Small intestine (tissue), 7 donors: Measurements from ENCODE around the gene SLC29A1. TPM values are rescaled to one million over a fixed set of nuclear protein-coding genes. Genes with fewer than 3 reads are reported as not detected.

ENCODE experiments used
- DNase-seq, 2 donors: peaks; one replicate each; pipeline versions ENCODE4 v3.0.0 to v3.0.0-alpha.2; 2013
- FAIRE-seq: peaks from 2 replicates; lab custom pipeline; 2012; peaks lifted over from hg19 to GRCh38; lab: Jason Lieb, UNC
- H3K27ac ChIP-seq, 3 donors: one replicate each; pipeline ENCODE4 v1.5.1; 2013; ENCODE audit warnings: low read length in 2 of 3, mild to moderate bottlenecking in 2 of 3, control low read depth in 1 of 3, inconsistent platforms in 1 of 3, low read depth in 1 of 3, moderate library complexity in 1 of 3
- H3K27me3 ChIP-seq, 3 donors: one replicate each; pipeline ENCODE4 v1.6.1; 2013; ENCODE audit warnings: low read length in 3 of 3, inconsistent platforms in 1 of 3; ENCODE audit not compliant: control insufficient read depth in 3 of 3, insufficient read depth in 3 of 3
- H3K36me3 ChIP-seq, 3 donors: one replicate each; pipeline ENCODE4 v1.6.1; 2013; ENCODE audit warnings: low read length in 3 of 3, inconsistent platforms in 1 of 3, low read depth in 1 of 3, mild to moderate bottlenecking in 1 of 3, moderate library complexity in 1 of 3; ENCODE audit not compliant: control insufficient read depth in 3 of 3, insufficient read depth in 2 of 3
- H3K4me1 ChIP-seq, 3 donors: one replicate each; pipeline ENCODE4 v1.6.1; 2013; ENCODE audit warnings: low read length in 2 of 3, inconsistent platforms in 1 of 3, low read depth in 1 of 3, mild to moderate bottlenecking in 1 of 3, moderate library complexity in 1 of 3; ENCODE audit not compliant: control insufficient read depth in 3 of 3, insufficient read depth in 2 of 3
- H3K4me3 ChIP-seq, 3 donors: one replicate each; pipeline ENCODE4 v1.5.1; 2013; ENCODE audit warnings: low read length in 3 of 3, control low read depth in 1 of 3, inconsistent platforms in 1 of 3, low read depth in 1 of 3, mild to moderate bottlenecking in 1 of 3, moderate library complexity in 1 of 3
- H3K9me3 ChIP-seq, 2 donors: one replicate each; pipeline ENCODE4 v1.6.1; 2013; ENCODE audit warnings: low read depth in 1 of 2, low read length in 1 of 2; ENCODE audit not compliant: control insufficient read depth in 2 of 2, insufficient read depth in 1 of 2
- WGBS, 3 donors: extraction: QIAGEN DNeasy Blood & Tissue Kit; methylation state at CpG; one replicate each; pipeline ENCODE4 v1.1.7; 2013; 5-methylcytosine and 5-hydroxymethylcytosine counted together
- polyA plus RNA-seq, 4 donors: library from polyadenylated mRNA; stranded (reverse) in 3 of 4; unstranded in 1 of 4; fragments of 200-250 nt in 3 of 4; fragments of 120-200 nt in 1 of 4; gene quantifications; one replicate each; pipeline versions ENCODE4 v1.2.1 to v1.2.3, GENCODE V29; 2013
- donor health status: healthy with polysubstance abuse.
- donor health status: control.
- donor health status: control.
- donor health status: Bipolar disorder and iron deficiency.
- donor health status: healthy.

Gene SLC29A1
- polyA plus RNA-seq, 4 donors = 2.4 to 38.0 (median 13.6) TPM

GRCh38 chr6:44250067-44250717 is 26.8 kb downstream of the SLC29A1 start:
- H3K36me3 ChIP-seq = peaks cover 19 to 53% (median 25%) of the 10 kb centered on the region in 3 donors
- DNase-seq (no peak), FAIRE-seq (no peak)
- peaks cover 0 to 20% (median 5%) of the 10 kb centered on the region in 3 donors for H3K4me1 ChIP-seq
- no peak overlapping the region for H3K4me3 ChIP-seq
- 56 to 67% (median 61%) methylated on average over 6 of the region's 6 CpGs for WGBS, 3 donors
- H3K27ac ChIP-seq = no peak overlapping the region
- H3K9me3 ChIP-seq = no peaks in the 10 kb centered on the region
- H3K27me3 ChIP-seq = no peaks in the 10 kb centered on the region

- H3K4me1 ChIP-seq = peaks cover 0 to 22% (median 5%) of the 10 kb centered on the region in 3 donors
- peaks cover 19 to 56% (median 25%) of the 10 kb centered on the region in 3 donors for H3K36me3 ChIP-seq
- H3K9me3 ChIP-seq = no peaks in the 10 kb centered on the region
- H3K27ac ChIP-seq = no peak overlapping the region
- no peak overlapping the region for H3K4me3 ChIP-seq
- 67 to 71% (median 69%) methylated on average over 3 of the region's 3 CpGs for WGBS, 3 donors
- DNase-seq = no peak
- FAIRE-seq = no peak
- no peaks in the 10 kb centered on the region for H3K27me3 ChIP-seq
These were observed 27.3 kb downstream of the SLC29A1 start for GRCh38 chr6:44250718-44251123.

GRCh38 chr6:44251576-44252524 is 28.5 kb downstream of the SLC29A1 start:
- H3K27ac ChIP-seq = no peak overlapping the region
- peaks cover 19 to 61% (median 25%) of the 10 kb centered on the region in 3 donors for H3K36me3 ChIP-seq
- H3K9me3 ChIP-seq = no peaks in the 10 kb centered on the region
- no peaks in the 10 kb centered on the region for H3K27me3 ChIP-seq
- DNase-seq (no peak), FAIRE-seq (no peak)
- peaks cover 2 to 28% (median 5%) of the 10 kb centered on the region in 3 donors for H3K4me1 ChIP-seq
- H3K4me3 ChIP-seq = no peak overlapping the region
- whole genome bisulfite sequencing, 3 donors = 84 to 91% (median 84%) methylated on average over 14 of the region's 14 CpGs

- Histone ChIP-seq H3K4me3 (no peak overlapping the region), H3K36me3 (peaks cover 19 to 60% (median 25%) of the 10 kb centered on the region in 3 donors), H3K27me3 (no peaks in the 10 kb centered on the region), H3K27ac (no peak overlapping the region), H3K9me3 (no peaks in the 10 kb centered on the region), H3K4me1 (peaks cover 2 to 29% (median 5%) of the 10 kb centered on the region in 3 donors)
- no peak for FAIRE-seq
- 62 to 66% (median 63%) methylated on average over 10 of the region's 10 CpGs for WGBS, 3 donors
- peak; percentile 57 to 62 for DNase-seq
These were observed 30.1 kb downstream of the SLC29A1 start for GRCh38 chr6:44253307-44254101.

GRCh38 chr6:44254191-44255104 is 31.1 kb downstream of the SLC29A1 start:
- Histone ChIP-seq H3K36me3 (peaks cover 22 to 62% (median 25%) of the 10 kb centered on the region in 3 donors), H3K4me3 (no peak overlapping the region), H3K9me3 (no peaks in the 10 kb centered on the region), H3K27ac (no peak overlapping the region), H3K4me1 (peaks cover 0 to 21% (median 2%) of the 10 kb centered on the region in 3 donors), H3K27me3 (no peaks in the 10 kb centered on the region)
- FAIRE-seq (no peak), DNase-seq (no peak)
- 66 to 82% (median 72%) methylated on average over 12 of the region's 12 CpGs for WGBS, 3 donors

GRCh38 chr6:44255105-44255808 is 31.9 kb downstream of the SLC29A1 start:
- peak overlapping the region in 1 of 3 donors; percentile 2 for H3K27ac ChIP-seq
- no peak for FAIRE-seq
- no peak for DNase-seq
- no peaks in the 10 kb centered on the region for H3K9me3 ChIP-seq
- H3K36me3 ChIP-seq = peaks cover 20 to 68% (median 21%) of the 10 kb centered on the region in 3 donors
- no peaks in the 10 kb centered on the region for H3K27me3 ChIP-seq
- peaks cover 0 to 21% (median 2%) of the 10 kb centered on the region in 3 donors for H3K4me1 ChIP-seq
- WGBS, 3 donors = 44 to 61% (median 57%) methylated on average over 16 of the region's 16 CpGs
- H3K4me3 ChIP-seq = no peak overlapping the region
